HG02840 (cell line): ENCODE results near the gene INO80.

Experiments used
- ATAC-seq: cut with Tn5 transposase; IDR thresholded peaks from one replicate; pipeline ENCODE4 v1.9.1; 2021; ENCODE audit warnings: mild to moderate bottlenecking, moderate library complexity, moderate number of reproducible peaks; ENCODE audit not compliant: unreplicated experiment, low FRiP score

The INO80 gene

GRCh38 chr15:40952901-40953712 is 163.0 kb downstream of the INO80 start, which contains the start of gene CHAC1:
Gene CHAC1, plus strand, starts transcription at chr15:40953471. Its CDS starts 113 bp downstream, at chr15:40953584.
- ATAC-seq = peak; percentile 94

GRCh38 chr15:40952301-40952900 is 163.7 kb downstream of the INO80 start:
- ATAC-seq = peak; percentile 4

- no peak for ATAC-seq
These were observed 164.3 kb downstream of the INO80 start for GRCh38 chr15:40951764-40952163.

- ATAC-seq = no peak
These were observed 166.3 kb downstream of the INO80 start for GRCh38 chr15:40949756-40950207.

GRCh38 chr15:40948706-40949473 is 167.2 kb downstream of the INO80 start:
- no peak for ATAC-seq

- ATAC-seq = no peak
These were observed 171.4 kb downstream of the INO80 start for GRCh38 chr15:40944510-40945296.

- ATAC-seq = no peak
These were observed 172.2 kb downstream of the INO80 start for GRCh38 chr15:40943764-40944365.

GRCh38 chr15:40942878-40943277 is 173.2 kb downstream of the INO80 start:
- no peak for ATAC-seq

- ATAC-seq = no peak
These were observed 173.7 kb downstream of the INO80 start for GRCh38 chr15:40942337-40942854.

- ATAC-seq = peak; percentile 52
These were observed 174.3 kb downstream of the INO80 start for GRCh38 chr15:40941528-40942336.

- no peak for ATAC-seq
These were observed 175.0 kb downstream of the INO80 start for GRCh38 chr15:40941068-40941527.

- ATAC-seq = no peak
These were observed 175.7 kb downstream of the INO80 start for GRCh38 chr15:40940296-40940801.

GRCh38 chr15:40938536-40938870 is 177.6 kb downstream of the INO80 start:
- no peak for ATAC-seq

GRCh38 chr15:40937762-40938535 is 178.1 kb downstream of the INO80 start:
- no peak for ATAC-seq

GRCh38 chr15:40936709-40937666 is 179.1 kb downstream of the INO80 start:
- ATAC-seq = no peak

GRCh38 chr15:40936234-40936708 is 179.8 kb downstream of the INO80 start:
- ATAC-seq = no peak

GRCh38 chr15:40934457-40934856 is 181.6 kb downstream of the INO80 start:
- no peak for ATAC-seq
